Type B pancreatic cell (in vitro differentiated cells): Measurements from ENCODE around the gene RPL7L1. TPM values are rescaled to one million over a fixed set of nuclear protein-coding genes. Genes with fewer than 3 reads are reported as not detected.
A peak's percentile ranks its signal among the peaks of the same experiment; 100 is the strongest.
"Not testable (repeated sequence)": the region's sequence is repeated elsewhere in the genome, so short reads cannot be mapped to it uniquely, and the experiment has no call there.

Experiments
- DNase-seq: peaks from one replicate; pipeline ENCODE4 v3.0.0; 2021; ENCODE audit warnings: mixed read lengths; ENCODE audit not compliant: unreplicated experiment; ENCODE audit errors: extremely low spot score
- H3K27ac Mint-ChIP-seq: 2 replicates; pipeline ENCODE4 v1.8.0; 2021; ENCODE audit warnings: mild to moderate bottlenecking, mixed read lengths
- H3K27me3 Mint-ChIP-seq: 2 replicates; pipeline ENCODE4 v1.8.0; 2021; ENCODE audit warnings: mixed read lengths
- H3K36me3 Mint-ChIP-seq: 2 replicates; pipeline ENCODE4 v1.8.0; 2021; ENCODE audit warnings: mixed read lengths
- H3K4me1 Mint-ChIP-seq: one replicate; pipeline ENCODE4 v1.8.0; 2021; ENCODE audit warnings: mixed read lengths; ENCODE audit not compliant: unreplicated experiment
- H3K4me3 Mint-ChIP-seq: 2 replicates; pipeline ENCODE4 v1.8.0; 2021; ENCODE audit warnings: mild to moderate bottlenecking, mixed read lengths
- H3K9me3 Mint-ChIP-seq: 2 replicates; pipeline ENCODE4 v1.8.0; 2021; ENCODE audit warnings: mixed read lengths
- total RNA-seq: library from RNA; stranded (reverse); gene quantifications from 2 replicates; pipeline ENCODE4 v1.2.1, GENCODE V29; 2021; ENCODE audit warnings: low replicate concordance
- TF ChIP-seq, protein P1 (sequence below): fragments of 200-600 bp; sonication (generic); conservative IDR thresholded peaks from 2 replicates; pipeline ENCODE4 v1.5.0; 2021; ENCODE audit warnings: antibody characterized with exemption, mild to moderate bottlenecking

The RPL7L1 gene
- total RNA-seq, 1 donor from 2014 or later: 101 TPM

GRCh38 chr6:42885702-42886101 is 6.3 kb downstream of the RPL7L1 start:
- no peaks in the 10 kb centered on the region for H3K27me3 Mint-ChIP-seq
- TF ChIP-seq, protein P1, sequence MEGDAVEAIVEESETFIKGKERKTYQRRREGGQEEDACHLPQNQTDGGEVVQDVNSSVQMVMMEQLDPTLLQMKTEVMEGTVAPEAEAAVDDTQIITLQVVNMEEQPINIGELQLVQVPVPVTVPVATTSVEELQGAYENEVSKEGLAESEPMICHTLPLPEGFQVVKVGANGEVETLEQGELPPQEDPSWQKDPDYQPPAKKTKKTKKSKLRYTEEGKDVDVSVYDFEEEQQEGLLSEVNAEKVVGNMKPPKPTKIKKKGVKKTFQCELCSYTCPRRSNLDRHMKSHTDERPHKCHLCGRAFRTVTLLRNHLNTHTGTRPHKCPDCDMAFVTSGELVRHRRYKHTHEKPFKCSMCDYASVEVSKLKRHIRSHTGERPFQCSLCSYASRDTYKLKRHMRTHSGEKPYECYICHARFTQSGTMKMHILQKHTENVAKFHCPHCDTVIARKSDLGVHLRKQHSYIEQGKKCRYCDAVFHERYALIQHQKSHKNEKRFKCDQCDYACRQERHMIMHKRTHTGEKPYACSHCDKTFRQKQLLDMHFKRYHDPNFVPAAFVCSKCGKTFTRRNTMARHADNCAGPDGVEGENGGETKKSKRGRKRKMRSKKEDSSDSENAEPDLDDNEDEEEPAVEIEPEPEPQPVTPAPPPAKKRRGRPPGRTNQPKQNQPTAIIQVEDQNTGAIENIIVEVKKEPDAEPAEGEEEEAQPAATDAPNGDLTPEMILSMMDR: no peak
- H3K36me3 Mint-ChIP-seq: peaks cover 23% of the 10 kb centered on the region
- DNase-seq: no peak
- no peak overlapping the region for H3K4me3 Mint-ChIP-seq
- H3K9me3 Mint-ChIP-seq: no peaks in the 10 kb centered on the region
- no peak overlapping the region for H3K27ac Mint-ChIP-seq
- peaks cover 9% of the 10 kb centered on the region for H3K4me1 Mint-ChIP-seq

GRCh38 chr6:42888201-42888600 is 8.8 kb downstream of the RPL7L1 start:
- H3K9me3 Mint-ChIP-seq, DNase-seq, H3K27me3 Mint-ChIP-seq, H3K27ac Mint-ChIP-seq: not testable (repeated sequence)
- peak overlapping the region; percentile 45 for H3K4me3 Mint-ChIP-seq
- H3K36me3 Mint-ChIP-seq: peaks cover 20% of the 10 kb centered on the region
- H3K4me1 Mint-ChIP-seq: peaks cover 12% of the 10 kb centered on the region

DNA sequence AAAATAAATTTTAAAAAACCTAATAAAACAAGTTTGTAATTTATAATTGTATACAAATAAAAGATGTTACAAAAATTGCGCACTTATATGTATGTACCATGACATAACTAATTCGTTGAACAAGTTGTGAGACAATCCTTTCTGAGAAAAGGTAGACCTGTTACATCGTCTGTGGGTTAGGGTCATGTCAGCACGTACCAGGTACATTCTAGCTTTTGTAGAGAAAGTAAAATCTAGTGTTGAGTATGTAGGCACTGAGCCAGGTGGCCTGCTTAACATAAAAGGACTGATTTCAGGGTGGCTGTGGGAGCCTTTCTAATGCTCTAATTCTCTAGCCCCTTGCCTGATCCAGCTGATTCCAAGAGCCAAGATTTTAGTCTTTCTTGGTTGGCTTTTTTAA is 10.4 kb downstream of the RPL7L1 start:
- Mint-ChIP-seq H3K27me3 (no peaks in the 10 kb centered on the region), H3K27ac (peak overlapping the region; percentile 96), H3K4me3 (peak overlapping the region; percentile 98), H3K36me3 (peaks cover 7% of the 10 kb centered on the region), H3K9me3 (no peaks in the 10 kb centered on the region), H3K4me1 (peaks cover 12% of the 10 kb centered on the region)
- TF ChIP-seq, protein P1: no peak
- DNase-seq: no peak

DNA sequence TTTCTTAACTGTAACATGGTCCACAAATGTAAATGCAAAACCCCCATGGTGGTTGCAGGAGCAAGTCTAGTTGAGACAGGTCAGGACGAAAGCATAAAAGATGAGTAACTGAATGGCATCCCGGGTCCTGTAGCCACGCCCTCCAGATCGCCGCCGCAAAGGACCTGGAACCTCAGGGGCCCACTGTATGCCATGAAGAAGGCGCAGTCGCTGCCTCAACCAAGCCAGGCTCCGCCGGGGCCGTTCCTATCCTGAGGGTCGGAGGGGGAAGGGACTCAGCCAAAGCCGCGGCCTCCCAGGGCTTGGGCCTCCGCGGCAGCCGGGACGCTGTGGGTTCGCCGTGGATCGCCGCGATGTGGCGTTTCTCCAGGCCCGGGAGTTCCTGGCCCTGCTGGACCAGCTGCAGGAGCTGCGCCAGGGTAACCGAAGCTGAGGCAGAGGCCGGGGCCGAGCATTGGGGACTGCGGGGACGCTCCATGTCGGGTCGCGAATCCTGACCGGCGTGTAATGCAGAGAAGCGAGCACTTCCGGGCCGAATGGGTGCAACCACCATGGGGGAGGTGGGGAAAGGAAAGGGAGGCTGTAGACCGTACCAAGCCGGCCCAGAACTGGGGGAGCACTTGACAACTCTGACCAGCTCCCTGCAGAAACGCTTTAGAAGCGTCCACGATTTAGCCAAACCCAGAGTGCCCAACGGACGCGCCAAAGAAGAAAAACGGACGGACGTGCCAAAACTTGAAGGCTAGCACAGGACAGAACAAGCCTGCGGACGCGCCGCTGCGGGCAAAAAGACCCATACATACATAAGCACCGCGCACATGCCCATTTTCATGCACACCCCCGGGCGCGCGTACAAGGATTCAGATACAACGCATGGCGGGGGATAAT is 11.1 kb downstream of the RPL7L1 start:
- peak; percentile 92 for DNase-seq
- Mint-ChIP-seq H3K4me3 (peak overlapping the region; percentile 98), H3K27me3 (no peaks in the 10 kb centered on the region), H3K27ac (peak overlapping the region; percentile 96), H3K4me1 (peaks cover 12% of the 10 kb centered on the region), H3K9me3 (no peaks in the 10 kb centered on the region), H3K36me3 (peaks cover 7% of the 10 kb centered on the region)
- TF ChIP-seq, protein P1: no peak

GRCh38 chr6:42891199-42891722 is 11.8 kb downstream of the RPL7L1 start:
- Mint-ChIP-seq H3K36me3 (peaks cover under 1% of the 10 kb centered on the region), H3K4me1 (peaks cover 12% of the 10 kb centered on the region), H3K27me3 (no peaks in the 10 kb centered on the region)

GRCh38 chr6:42894041-42894828 is 14.8 kb downstream of the RPL7L1 start:
- not testable (repeated sequence) for H3K36me3 Mint-ChIP-seq, H3K4me3 Mint-ChIP-seq, H3K27me3 Mint-ChIP-seq, DNase-seq, H3K9me3 Mint-ChIP-seq
- H3K4me1 Mint-ChIP-seq: peaks cover 18% of the 10 kb centered on the region
- peak overlapping the region; percentile 26 for H3K27ac Mint-ChIP-seq

More at GRCh38 chr6:42891199-42891722, 11.8 kb downstream of the RPL7L1 start:
- TF ChIP-seq, protein P1: no peak
- no peak for DNase-seq
- H3K4me3 Mint-ChIP-seq: peak overlapping the region; percentile 98
- no peaks in the 10 kb centered on the region for H3K9me3 Mint-ChIP-seq
- H3K27ac Mint-ChIP-seq: peak overlapping the region; percentile 96
